Activated naive CD8-positive, alpha-beta T cell treated with anti-CD3 and anti-CD28 coated beads, Interleukin-2, amount 10 ng/mL, durations not matched to agents 7 days and 5 days (primary cell): ENCODE results near the gene APOH. TPM values are rescaled to one million over a fixed set of nuclear protein-coding genes. Genes with fewer than 3 reads are reported as not detected.
A peak's percentile ranks its signal among the peaks of the same experiment; 100 is the strongest.

Experiments
- ATAC-seq: fragments of 150-1000 bp; cut with Tn5 transposase; one replicate; pipeline ENCODE4 v1.10.0; 2021; ENCODE audit warnings: low read depth, moderate library complexity
- POLR2A ChIA-PET: fragments of 350-600 bp; sonication (Branson Sonifier 250); formaldehyde crosslinking; loops from one replicate; lab custom pipeline; 2021; ENCODE audit warnings: antibody characterized with exemption; lab: Charles Lee
- DNase-seq: peaks from one replicate; pipeline ENCODE4 v3.0.0; 2021
- H3K27ac Mint-ChIP-seq: one replicate; pipeline ENCODE4 v1.8.0; 2022; ENCODE audit warnings: mild to moderate bottlenecking, mixed read lengths
- H3K27me3 Mint-ChIP-seq: one replicate; pipeline ENCODE4 v1.8.0; 2022; ENCODE audit warnings: mild to moderate bottlenecking, moderate library complexity, mixed read lengths
- H3K36me3 Mint-ChIP-seq: one replicate; pipeline ENCODE4 v1.8.0; 2021; ENCODE audit warnings: mild to moderate bottlenecking, mixed read lengths
- H3K4me1 Mint-ChIP-seq: one replicate; pipeline ENCODE4 v1.8.0; 2021; ENCODE audit warnings: mixed read lengths
- H3K4me3 Mint-ChIP-seq: one replicate; pipeline ENCODE4 v1.8.0; 2022; ENCODE audit warnings: mild to moderate bottlenecking, moderate library complexity, mixed read lengths
- H3K9me3 Mint-ChIP-seq: one replicate; pipeline ENCODE4 v1.8.0; 2021; ENCODE audit warnings: mixed read lengths
- total RNA-seq, 2 experiments: library from RNA; stranded (reverse); gene quantifications; one replicate each; pipeline ENCODE4 v1.2.3, GENCODE V29; 2021

APOH gene
- total RNA-seq, 2 experiments from 2014 or later, result not detected

- Mint-ChIP-seq H3K4me3 (no peak overlapping the region), H3K36me3 (no peaks in the 10 kb centered on the region), H3K27ac (no peak overlapping the region), H3K9me3 (no peaks in the 10 kb centered on the region), H3K27me3 (peaks cover 9% of the 10 kb centered on the region), H3K4me1 (no peaks in the 10 kb centered on the region)
- POLR2A ChIA-PET, result no interaction called here
- ATAC-seq (no peak), DNase-seq (no peak)
These were observed 1.8 kb downstream of the APOH start for GRCh38 chr17:66227212-66228045.

GRCh38 chr17:66222798-66223350 is 6.3 kb downstream of the APOH start:
- POLR2A ChIA-PET, result no interaction called here
- H3K9me3 Mint-ChIP-seq, result peaks cover 1% of the 10 kb centered on the region
- H3K27ac Mint-ChIP-seq, result no peak overlapping the region
- ATAC-seq (no peak), DNase-seq (no peak)
- no peaks in the 10 kb centered on the region for H3K36me3 Mint-ChIP-seq
- H3K27me3 Mint-ChIP-seq, result peaks cover 19% of the 10 kb centered on the region
- no peak overlapping the region for H3K4me3 Mint-ChIP-seq
- no peaks in the 10 kb centered on the region for H3K4me1 Mint-ChIP-seq

DNA sequence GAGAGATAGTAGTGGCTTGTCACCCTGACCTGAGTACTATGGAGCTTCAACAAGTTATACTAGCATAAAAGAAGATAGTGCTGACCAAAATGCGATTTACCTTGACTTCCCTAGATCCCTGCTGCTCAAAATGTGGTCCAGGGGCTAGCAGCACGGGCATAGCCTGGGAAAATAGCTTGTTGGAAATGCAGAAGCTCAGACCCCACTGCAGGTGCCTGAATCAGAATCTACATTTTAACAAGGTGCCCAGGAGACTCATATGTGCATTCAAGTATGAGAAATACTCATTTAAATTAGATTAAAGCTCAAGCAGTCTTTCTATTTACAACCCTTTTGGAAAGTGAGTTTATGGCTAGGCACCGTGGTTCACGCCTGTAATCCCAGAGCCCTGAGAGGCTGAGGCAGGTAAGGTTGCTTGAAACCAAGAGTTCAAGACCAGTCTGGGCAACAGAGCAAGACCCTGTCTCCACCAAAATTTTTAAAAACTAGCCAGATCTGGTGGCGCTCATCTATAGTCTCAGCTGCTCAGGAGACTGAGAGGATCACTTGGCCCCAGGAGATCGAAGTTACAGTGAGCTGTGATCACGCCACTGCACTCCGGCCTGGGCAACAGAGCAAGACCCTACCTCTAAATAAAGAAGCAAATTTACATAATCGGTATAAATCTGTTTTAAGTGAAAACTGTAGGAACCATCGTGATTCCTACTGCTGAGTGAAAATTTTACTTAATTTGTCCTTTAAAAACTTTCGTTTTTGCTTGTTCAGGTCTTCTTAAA is 7.3 kb downstream of the APOH start:
- peaks cover 3% of the 10 kb centered on the region for H3K9me3 Mint-ChIP-seq
- H3K4me1 Mint-ChIP-seq, result no peaks in the 10 kb centered on the region
- H3K27me3 Mint-ChIP-seq, result peaks cover 15% of the 10 kb centered on the region
- no peak overlapping the region for H3K4me3 Mint-ChIP-seq
- no peak for ATAC-seq
- H3K36me3 Mint-ChIP-seq, result no peaks in the 10 kb centered on the region
- no peak for DNase-seq
- no peak overlapping the region for H3K27ac Mint-ChIP-seq
- POLR2A ChIA-PET, result no interaction called here

- POLR2A ChIA-PET, result no interaction called here
- no peak for DNase-seq
- Mint-ChIP-seq H3K4me1 (no peaks in the 10 kb centered on the region), H3K4me3 (no peak overlapping the region), H3K27me3 (peaks cover 15% of the 10 kb centered on the region), H3K9me3 (peaks cover 3% of the 10 kb centered on the region), H3K36me3 (no peaks in the 10 kb centered on the region), H3K27ac (no peak overlapping the region)
- no peak for ATAC-seq
These were observed 7.9 kb downstream of the APOH start for GRCh38 chr17:66221343-66221742.

DNA sequence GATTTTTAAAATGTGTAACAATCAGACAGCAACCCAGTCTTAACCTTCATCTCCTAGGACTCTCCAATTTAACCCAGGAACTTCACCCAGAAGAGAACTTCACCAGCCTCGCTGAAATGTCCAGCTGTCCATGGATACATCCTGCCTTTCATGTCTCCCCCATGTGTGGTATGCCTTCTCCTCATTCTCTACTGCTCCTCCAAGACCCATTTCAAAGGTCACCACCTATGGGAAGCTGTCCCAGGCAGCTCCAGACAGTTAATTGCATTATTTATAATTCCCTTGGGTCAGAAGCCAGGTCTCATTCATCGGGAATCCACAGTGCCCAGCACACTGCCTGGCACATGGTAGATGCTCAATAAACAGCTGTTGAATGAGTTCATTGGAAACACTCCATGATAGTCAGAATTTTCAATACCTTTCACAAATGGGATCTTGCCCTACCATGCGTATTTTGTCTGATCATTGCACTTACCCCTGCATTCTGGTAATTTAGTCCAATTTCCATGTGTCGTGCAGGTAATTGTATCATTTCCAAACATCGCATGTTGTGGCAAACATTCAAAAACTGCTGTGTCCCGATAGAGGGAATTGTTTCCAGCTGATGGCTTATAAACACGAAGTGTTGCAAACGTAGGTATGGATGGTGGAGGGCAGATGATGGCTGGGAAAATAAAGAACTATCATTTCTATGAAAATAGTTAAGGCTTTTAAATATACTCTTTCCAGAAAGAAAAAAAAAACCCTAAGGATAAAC is 9.0 kb downstream of the APOH start:
- DNase-seq (no peak), ATAC-seq (no peak)
- POLR2A ChIA-PET, result no interaction called here
- no peaks in the 10 kb centered on the region for H3K36me3 Mint-ChIP-seq
- peaks cover 4% of the 10 kb centered on the region for H3K9me3 Mint-ChIP-seq
- H3K4me3 Mint-ChIP-seq, result no peak overlapping the region
- peaks cover 17% of the 10 kb centered on the region for H3K27me3 Mint-ChIP-seq
- H3K27ac Mint-ChIP-seq, result no peak overlapping the region
- no peaks in the 10 kb centered on the region for H3K4me1 Mint-ChIP-seq

- Mint-ChIP-seq H3K36me3 (no peaks in the 10 kb centered on the region), H3K9me3 (peaks cover 4% of the 10 kb centered on the region), H3K27ac (no peak overlapping the region), H3K4me3 (no peak overlapping the region), H3K27me3 (peaks cover 28% of the 10 kb centered on the region), H3K4me1 (no peaks in the 10 kb centered on the region)
- no peak for DNase-seq
- POLR2A ChIA-PET, result no interaction called here
- no peak for ATAC-seq
These were observed 13.7 kb downstream of the APOH start for GRCh38 chr17:66215529-66215911.

- H3K27me3 Mint-ChIP-seq, result peaks cover 29% of the 10 kb centered on the region
- H3K36me3 Mint-ChIP-seq, result no peaks in the 10 kb centered on the region
- POLR2A ChIA-PET, result no interaction called here
- H3K4me3 Mint-ChIP-seq, result no peak overlapping the region
- no peak overlapping the region for H3K27ac Mint-ChIP-seq
- peaks cover 4% of the 10 kb centered on the region for H3K9me3 Mint-ChIP-seq
- no peak for DNase-seq
- no peaks in the 10 kb centered on the region for H3K4me1 Mint-ChIP-seq
- no peak for ATAC-seq
These were observed 14.2 kb downstream of the APOH start for GRCh38 chr17:66214884-66215528.

DNA sequence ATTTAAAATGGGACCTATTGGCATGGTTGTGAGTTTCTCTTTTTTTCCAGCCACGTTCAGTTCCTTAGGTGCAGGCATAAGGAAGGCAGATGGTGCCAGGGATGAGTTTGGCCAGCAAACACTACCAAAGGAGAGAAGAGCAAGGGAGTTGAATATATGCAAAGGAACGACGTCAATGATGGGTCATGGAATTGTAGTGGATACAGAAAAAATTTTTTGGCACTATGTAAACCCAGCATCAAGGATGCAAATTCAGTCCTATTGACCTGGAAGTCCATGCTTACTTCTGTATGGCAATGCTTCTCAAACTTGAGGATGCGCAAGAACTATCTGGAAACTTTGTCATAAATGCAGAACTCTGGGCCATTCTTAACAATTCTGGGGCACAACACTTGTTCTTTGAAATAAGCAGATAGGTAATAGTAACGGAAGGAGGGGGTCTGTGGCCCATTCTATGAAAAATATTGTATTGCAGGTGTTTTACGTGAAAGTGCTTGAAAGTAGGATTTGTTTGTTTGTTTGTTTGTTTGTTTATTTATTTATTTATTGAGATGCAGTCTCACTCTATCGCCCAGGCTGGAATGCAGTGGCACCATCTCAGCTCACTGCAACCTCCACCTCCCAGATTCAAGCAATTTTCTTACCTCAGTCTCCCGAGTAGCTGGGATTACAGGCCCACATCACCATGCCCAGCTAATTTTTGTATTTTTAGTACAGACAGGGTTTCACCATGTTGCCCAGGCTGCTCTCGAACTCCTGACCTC is 18.0 kb downstream of the APOH start:
- H3K4me1 Mint-ChIP-seq, result no peaks in the 10 kb centered on the region
- H3K27ac Mint-ChIP-seq, result no peak overlapping the region
- peaks cover 11% of the 10 kb centered on the region for H3K9me3 Mint-ChIP-seq
- DNase-seq (no peak), ATAC-seq (no peak)
- no peak overlapping the region for H3K4me3 Mint-ChIP-seq
- peaks cover 5% of the 10 kb centered on the region for H3K36me3 Mint-ChIP-seq
- POLR2A ChIA-PET, result no interaction called here
- peaks cover 25% of the 10 kb centered on the region for H3K27me3 Mint-ChIP-seq

GRCh38 chr17:66210208-66210574 is 19.0 kb downstream of the APOH start:
- DNase-seq, result no peak
- Mint-ChIP-seq H3K4me3 (no peak overlapping the region), H3K9me3 (peaks cover 10% of the 10 kb centered on the region), H3K4me1 (no peaks in the 10 kb centered on the region), H3K27me3 (peaks cover 23% of the 10 kb centered on the region), H3K36me3 (peaks cover 5% of the 10 kb centered on the region), H3K27ac (no peak overlapping the region)
- ATAC-seq, result no peak
- POLR2A ChIA-PET, result interaction anchor here (0.6 kb wide), 1 partner anchor 1814 kb away, joined by 4 read pairs; no protein-coding TSS in a partner anchor

GRCh38 chr17:66207936-66208335 is 21.3 kb downstream of the APOH start:
- ATAC-seq (no peak), DNase-seq (no peak)
- Mint-ChIP-seq H3K4me3 (no peak overlapping the region), H3K27me3 (peaks cover 12% of the 10 kb centered on the region), H3K4me1 (no peaks in the 10 kb centered on the region), H3K27ac (no peak overlapping the region), H3K9me3 (peaks cover 12% of the 10 kb centered on the region), H3K36me3 (peaks cover 5% of the 10 kb centered on the region)
- POLR2A ChIA-PET, result no interaction called here

DNA sequence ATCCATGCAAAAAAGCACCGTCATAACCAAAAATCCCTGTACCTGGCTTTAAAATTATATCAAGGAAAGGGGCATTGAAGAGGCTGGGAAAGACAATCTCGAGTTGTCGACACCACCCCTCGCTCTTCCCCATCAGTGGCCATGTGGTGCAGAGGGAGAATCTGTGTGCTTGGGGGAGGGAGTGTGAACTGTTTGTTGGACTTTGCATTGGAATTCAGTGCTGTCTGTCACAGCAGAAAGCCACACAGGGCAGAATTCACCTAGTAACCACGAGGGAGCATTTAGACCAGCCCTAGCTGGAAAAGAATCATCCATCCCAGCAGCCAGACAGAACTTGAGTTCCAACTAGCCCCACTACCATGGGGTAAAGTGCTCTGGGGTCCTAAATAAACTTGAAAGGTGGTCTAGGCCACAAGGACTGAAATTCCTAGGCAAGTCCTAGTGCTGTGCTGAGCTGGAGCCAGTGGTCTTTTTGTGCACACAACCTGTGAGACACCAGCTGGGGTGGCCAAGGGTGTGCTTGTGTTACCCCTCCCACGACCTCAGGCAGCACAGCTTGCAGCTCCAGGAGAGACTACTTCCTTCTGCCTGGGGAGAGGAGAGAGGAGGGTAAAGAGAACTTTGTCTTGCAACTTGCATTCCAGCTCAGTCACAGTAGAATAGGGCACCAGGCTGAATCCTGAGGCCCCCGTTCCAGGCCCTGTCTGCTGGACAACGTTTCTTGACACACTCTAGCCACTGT is 25.8 kb downstream of the APOH start:
- peaks cover 12% of the 10 kb centered on the region for H3K4me1 Mint-ChIP-seq
- POLR2A ChIA-PET, result no interaction called here
- peak overlapping the region; percentile 50 for H3K27ac Mint-ChIP-seq
- no peak overlapping the region for H3K4me3 Mint-ChIP-seq
- peaks cover 3% of the 10 kb centered on the region for H3K27me3 Mint-ChIP-seq
- H3K9me3 Mint-ChIP-seq, result peaks cover 11% of the 10 kb centered on the region
- DNase-seq, result no peak
- ATAC-seq, result no peak
- H3K36me3 Mint-ChIP-seq, result peaks cover 3% of the 10 kb centered on the region

GRCh38 chr17:66200685-66201092 is 28.5 kb downstream of the APOH start:
- POLR2A ChIA-PET, result no interaction called here
- Mint-ChIP-seq H3K9me3 (peaks cover 2% of the 10 kb centered on the region), H3K4me1 (peaks cover 12% of the 10 kb centered on the region), H3K27ac (no peak overlapping the region), H3K27me3 (peaks cover 3% of the 10 kb centered on the region), H3K4me3 (no peak overlapping the region), H3K36me3 (no peaks in the 10 kb centered on the region)
- ATAC-seq (no peak), DNase-seq (no peak)
